Effector CD4-positive, alpha-beta T cell (primary cell): ENCODE results near the gene SPTLC2.
"Not testable (repeated sequence)": the region's sequence is repeated elsewhere in the genome, so short reads cannot be mapped to it uniquely, and the experiment has no call there.

ENCODE experiments used
- DNase-seq: peaks from one replicate; pipeline ENCODE4 v3.0.0-alpha.2; 2020

The SPTLC2 gene

DNA sequence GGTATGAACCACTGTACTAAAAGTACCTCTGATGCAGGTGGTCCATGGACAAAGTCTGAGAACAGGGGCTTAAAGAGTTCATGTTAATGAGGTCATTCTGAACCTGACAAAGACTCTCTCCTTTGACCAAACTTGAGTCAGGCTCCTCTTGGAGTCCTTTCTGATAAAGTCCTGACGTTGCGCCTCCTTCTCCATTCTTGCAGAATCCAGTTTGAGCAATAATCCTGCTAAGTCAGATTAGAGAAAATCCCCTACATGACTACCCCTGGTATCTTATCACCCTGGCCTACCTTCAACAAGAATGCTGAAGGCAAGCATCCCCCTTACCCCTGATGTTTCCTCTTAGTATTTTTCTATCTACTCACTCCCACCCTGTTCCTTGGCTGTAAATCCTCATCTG is 71.9 kb downstream of the SPTLC2 start:
- no peak for DNase-seq

DNA sequence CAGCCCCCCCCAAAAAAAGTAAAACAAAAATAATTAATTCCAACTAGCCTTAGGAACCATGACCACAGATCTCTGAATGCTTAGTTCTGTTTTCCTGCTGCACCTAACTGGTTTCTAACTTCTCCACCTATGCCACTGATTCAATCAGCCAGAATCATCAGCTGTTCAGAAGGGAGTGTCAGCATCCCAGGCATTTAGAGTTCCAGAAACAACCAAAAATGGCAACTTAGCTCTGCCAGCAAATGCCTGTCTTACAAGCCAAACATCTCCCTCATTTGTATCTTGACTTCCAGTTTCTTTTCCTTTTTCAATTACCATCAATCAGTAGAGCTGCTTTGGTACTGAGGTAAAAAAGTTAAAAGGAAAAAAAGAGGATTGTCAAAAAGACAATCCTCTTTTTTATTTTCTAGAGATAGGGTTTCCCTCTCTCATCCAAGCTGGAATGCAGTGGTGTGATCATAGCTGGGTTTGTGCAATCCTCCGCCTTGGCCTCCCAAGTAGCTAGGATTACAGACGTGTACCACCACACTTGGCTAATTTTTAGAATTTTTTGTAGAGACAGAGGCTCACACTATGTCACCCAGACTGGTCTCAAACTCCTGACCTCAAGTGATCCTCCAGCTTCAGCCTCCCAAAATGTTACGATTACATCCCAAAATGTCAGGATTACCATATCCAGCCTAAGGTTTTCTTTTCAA is 72.7 kb downstream of the SPTLC2 start:
- DNase-seq, result no peak

DNA sequence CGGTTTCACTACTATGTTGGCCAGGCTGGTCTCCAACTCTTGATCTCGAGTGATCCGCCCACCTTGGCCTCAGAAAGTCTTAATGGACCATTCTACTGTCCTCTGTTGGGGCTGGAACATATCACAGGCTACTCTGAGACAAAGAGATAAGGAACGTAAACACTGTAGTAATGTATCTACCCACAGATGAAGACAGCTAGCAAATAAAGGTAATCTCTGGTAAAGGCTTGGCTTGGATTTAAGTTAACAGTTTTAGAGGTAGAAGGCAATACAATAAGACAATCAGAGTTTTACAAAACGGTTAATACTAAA is 73.2 kb downstream of the SPTLC2 start:
- DNase-seq, result no peak

DNA sequence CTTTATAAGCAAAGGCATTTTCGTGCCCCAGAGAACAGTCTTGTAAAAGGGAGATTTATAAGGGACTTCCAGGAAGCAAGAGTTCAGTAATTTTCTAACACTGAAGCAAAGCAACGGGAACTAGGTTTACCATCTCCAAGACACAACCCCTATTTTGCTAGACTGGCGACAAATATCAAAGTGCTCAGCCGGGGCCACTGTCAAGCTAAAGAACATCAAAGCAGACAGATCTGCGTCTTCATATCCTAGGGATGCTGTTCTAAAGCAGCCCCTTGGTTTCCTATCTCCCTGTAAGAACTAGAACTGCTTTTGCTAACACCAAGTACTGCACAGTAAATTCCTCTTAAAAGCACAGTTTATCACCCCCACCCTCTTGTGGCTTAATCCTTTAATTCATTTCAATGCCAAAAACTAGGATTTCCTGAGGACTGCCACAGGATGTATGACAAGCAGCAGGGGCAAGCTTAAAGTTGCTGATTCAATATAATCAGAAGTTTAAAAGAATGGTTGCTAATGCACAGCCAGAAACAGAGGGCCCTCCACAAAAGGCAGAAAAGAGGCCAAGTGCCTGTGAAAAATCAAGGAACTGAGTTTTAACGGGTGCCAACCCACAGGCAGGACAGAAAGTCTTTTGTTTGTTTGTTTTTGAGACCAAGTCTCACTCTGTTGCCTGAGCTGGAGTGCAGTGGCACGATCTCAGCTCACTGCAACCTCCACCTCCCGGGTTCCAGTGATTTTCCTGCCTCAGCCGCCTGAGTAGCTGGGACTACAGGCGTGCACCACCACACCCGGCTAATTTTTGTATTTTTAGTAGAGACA is 73.8 kb downstream of the SPTLC2 start:
- DNase-seq, result no peak

DNA sequence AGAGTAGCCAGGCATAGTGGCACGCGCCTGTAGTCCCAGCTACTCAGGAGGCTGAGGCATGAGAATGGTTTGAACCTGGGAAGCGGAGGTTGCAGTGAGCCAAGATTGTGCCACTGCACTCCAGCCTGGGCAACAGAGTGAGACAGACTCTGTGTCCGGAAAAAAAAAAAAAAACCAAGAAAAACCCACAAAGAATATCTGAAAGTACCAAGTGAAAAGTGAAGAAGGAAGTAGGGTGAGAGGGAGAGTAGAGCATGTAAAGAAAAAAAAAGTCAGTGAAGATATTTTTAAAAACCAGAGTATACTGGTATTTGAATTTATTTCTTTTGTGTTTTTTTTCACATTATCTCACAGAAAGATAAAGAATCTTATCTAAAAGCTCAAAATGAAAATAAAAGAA is 74.5 kb downstream of the SPTLC2 start:
- DNase-seq, result no peak

DNA sequence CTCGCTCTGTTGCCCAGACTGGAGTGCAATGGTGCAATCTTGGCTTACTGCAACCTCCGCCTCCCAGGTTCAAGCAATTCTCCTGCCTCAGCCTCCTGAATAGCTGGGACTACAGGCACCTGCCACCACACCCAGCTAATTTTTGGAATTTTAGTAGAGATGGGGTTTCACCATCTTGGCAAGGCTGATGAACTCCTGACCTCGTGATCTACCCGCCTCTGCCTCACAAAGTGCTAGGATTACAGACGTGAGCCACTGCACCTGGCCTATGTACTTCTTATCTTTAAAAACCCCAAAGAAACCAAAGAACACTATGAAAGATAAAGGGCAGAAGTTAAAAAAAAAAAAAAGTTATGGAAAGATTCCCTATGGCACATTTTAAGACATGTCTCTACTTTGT is 79.5 kb downstream of the SPTLC2 start:
- DNase-seq, result not testable (repeated sequence)

DNA sequence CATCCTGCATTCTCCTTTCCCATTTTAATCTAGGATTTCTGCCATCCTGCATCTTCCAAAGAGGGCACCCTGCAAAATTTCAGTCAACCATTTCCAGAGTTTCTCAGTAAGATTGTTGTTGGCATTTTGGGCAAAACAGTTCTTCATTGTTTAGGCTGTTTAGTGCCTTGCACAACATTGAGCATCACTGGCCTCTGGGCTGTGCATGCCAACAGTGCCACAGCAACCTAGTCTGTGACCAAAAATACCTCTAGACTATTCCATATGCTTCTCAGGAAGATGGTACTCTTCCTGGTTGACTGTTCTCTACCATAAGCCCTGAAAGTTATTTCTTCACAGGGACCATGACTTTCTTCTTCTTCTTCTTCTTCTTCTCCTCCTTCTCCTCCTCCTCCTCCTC is 85.4 kb downstream of the SPTLC2 start:
- DNase-seq, result no peak

DNA sequence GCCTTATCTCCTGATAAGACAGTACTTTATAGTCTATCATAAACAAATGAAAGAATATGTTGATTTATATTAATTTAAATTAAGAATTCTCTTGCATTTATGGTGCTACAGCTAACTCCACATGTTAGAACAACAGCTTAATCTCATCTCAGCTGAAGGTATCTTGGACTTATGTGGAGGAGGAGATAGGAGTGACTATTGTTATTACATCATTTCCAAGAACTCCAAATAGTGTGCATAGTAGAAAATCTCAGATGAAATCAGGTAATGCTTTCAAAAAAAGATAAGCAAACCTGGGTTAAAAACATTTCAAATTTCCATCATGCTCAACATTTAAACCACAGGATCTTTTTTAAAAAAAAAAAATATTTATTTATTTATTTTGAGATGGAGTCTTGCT is 86.5 kb downstream of the SPTLC2 start:
- DNase-seq, result no peak

DNA sequence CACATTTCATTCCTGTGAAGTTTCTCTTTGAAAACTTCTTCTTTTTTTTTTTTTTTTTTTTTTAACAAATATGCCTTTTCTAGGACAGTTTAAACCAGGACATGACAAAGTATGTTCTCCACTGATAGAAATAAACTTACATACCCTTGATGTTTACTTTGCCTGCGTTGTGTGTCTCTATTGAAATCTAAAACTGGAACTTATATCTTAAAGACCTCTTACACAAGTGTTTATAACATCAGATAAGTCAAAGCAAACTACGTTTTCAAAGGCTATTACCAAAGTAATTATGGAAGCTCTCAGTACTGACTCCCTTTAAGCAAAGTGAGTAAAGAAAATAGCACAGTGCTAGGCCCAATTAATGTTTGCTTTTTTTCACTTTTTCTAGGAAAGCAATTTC is 87.2 kb downstream of the SPTLC2 start:
- no peak for DNase-seq

DNA sequence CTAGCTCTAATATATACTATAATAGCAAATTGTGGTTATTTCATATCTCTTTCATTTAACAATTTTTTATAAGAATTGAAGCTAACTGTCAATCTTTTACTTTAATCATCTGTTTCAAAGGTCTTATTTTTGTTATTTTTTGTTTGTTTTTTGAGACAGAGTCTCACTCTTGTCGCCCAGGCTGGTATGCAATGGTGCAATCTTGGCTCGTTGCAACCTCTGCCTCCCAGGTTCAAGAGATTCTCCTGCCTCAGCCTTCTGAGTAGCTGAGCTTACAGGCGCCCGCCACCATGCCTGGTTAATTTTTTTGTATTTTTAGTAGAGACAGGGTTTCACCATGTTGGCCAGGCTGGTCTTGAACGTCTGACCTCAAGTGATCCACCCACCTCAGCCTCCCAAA is 87.7 kb downstream of the SPTLC2 start:
- not testable (repeated sequence) for DNase-seq

DNA sequence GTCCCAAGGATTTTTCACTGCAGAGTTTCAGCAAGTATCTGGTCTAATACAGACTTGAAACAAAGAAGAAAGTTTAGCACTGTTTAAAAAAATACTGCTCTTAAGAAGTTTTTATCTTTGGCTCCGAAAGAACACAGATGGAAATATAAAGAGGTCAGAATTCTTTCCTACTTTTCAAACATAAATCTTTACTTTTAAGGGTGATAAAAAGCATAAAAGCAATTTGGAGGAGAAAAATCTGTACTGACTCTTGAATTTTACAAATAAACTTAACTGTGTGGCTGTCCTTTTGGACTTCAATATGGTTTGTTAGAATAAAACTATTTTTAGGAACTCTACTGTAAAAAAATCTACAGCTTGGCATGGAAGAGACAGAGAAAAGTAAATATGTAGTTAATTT is 90.2 kb downstream of the SPTLC2 start:
- no peak for DNase-seq

DNA sequence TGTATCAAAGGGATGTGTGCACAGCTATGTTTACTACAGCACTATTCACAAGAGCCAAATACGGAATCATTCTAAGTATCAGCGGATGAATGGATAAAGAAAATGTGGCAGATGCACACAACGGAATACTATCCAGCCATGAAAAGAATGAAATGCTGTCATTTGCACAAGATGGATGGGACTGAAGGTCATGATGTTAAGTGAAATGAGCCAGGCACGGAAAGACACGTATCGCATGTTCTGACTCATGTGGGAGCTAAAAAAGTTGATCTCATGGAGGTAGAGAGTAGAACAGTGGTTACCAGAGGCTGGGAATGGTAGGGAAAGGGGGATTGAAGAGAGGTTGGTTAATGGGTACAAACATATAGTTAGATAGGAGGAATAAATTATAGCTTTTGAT is 91.9 kb downstream of the SPTLC2 start:
- DNase-seq, result no peak

DNA sequence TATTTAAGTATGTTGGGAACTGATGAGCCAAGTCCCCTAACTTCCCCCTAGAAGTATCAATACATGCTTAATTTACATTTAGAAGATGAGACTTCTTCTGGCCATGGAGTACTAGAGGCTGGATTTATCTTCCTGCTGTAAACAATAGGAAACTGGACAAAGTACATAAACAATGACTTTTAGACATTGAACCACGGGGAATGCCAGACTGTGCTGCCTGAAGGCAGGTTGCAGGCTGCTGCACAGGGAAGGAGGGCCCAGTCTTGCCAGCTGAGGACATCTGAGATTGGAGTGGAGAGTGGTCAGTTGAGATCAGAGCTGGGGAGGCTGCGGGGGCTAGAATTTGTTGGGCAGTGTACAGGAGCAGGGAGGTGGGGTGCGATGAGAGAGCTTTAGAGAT is 93.3 kb downstream of the SPTLC2 start:
- no peak for DNase-seq

DNA sequence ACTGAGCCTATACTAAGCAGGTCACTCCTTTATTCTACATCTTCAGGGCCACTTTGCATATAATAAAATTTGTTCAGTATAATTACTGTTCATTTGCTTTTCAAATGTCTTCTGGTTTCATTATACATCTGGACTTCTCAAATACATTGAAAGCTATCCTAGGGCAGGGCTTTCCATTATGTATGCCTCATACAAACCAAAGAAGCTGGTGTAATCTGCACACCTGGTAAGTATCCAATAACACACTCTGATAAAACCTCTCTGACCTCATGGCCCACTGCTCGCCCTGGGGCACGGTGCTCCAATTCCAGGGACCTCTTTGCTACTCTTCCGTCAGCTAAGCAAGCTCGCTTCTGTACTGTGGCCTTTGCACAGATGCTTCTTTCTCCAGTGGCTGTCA is 95.9 kb downstream of the SPTLC2 start:
- DNase-seq, result no peak

DNA sequence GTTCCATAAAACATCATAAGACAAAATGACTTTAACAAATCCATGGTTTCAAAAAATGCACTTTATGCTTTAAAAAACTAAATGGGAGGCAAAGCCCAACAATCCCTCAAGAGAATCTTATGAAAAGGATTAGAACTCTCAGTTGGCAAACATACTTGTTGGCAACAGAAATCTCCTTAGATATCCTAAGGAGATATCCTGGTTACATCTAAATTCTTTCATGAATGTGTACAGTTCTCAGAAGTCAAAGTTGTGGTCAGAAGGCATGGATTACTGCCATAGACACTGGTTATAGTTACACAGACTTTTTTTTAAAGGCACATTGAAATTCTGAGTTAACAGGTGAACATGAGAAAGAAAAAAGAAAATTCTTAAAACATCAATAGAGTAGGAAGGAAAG is 100.3 kb downstream of the SPTLC2 start:
- no peak for DNase-seq

DNA sequence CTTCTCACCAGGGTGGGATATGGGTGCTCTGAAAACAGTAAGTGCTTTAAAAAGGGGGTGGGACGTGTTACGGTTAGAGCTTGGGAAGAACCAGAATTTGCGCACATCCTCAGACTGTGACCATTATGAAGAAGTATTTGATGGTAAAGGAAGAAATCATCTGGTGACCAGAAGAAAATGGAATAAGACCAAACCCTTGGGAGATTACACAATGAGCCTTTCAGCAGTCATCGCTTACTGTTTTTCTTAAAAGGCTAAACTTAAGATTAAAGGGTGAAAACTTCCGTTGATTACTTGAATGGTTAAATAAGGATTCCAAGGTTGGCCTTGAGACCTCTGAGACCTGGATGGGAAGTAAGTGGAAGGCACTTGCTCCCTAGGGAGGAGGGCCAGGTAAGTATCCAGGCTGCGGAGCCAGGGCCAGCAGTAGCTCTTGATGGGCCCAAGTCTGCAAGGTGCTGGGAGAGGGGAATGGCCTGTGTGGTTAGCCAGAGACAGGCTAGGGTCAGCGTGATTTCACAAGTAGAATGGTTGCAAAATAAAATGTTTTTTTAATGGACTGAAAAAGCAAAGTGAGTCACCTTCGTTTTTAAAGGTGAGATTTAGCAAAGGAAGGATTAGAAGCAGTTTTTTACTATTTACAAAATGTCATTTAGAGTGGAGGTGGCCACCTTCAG is 104.8 kb downstream of the SPTLC2 start:
- DNase-seq, result no peak

DNA sequence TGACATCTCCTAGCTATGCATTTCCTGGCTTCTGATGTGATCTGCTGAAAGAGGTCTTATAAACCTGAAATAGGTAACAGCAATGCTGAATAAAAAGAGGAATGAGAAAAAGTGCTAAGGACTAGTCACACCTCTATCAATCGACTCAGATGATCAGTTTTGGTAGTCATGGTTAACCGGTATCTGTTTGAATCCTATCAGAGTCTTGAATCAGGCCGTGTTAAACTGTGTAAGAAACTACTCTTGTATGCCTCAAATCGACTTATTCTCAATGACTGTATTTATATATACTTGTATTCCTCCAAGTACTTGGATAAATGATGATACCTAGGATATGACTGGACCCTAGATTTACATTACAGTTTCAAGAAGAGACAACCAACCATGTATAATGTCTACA is 107.1 kb downstream of the SPTLC2 start:
- DNase-seq, result no peak

DNA sequence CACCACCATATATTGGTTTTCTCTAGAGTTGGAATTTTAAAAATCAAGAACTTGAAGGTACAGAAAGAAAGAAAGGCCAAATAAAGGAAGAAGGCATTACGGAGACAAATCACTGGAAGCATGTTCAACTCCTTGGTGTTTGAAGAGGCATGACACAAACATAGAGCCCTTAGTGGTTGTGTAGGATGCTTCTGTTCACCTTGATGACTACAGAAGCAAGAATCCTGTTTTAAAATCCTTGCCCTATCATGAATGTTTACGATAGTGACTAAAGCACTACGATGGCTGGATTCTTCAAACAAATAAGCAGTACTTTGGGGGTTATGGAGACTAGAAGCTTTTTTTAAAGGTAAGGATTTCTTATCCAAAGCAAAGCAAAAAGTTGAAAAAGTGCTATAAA is 107.6 kb downstream of the SPTLC2 start:
- DNase-seq, result no peak

DNA sequence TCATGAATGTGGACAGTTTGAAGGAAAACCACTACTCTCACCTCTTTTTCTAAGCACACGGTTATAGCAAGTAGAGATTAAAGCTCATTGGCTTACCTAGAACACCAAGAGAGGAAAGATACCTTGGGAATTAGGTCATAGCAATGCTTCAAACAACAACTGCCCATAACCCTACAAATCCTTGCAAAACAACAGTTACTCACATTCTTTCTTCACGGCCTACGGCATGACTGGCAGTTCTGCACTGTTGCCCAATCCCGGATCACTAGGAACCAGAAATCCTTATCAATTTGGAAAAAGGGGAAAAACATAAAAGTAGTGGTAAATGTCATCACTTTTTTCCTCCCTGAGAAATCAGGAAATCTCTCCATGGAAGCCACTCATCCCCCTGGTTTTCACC is 108.2 kb downstream of the SPTLC2 start:
- DNase-seq, result no peak

DNA sequence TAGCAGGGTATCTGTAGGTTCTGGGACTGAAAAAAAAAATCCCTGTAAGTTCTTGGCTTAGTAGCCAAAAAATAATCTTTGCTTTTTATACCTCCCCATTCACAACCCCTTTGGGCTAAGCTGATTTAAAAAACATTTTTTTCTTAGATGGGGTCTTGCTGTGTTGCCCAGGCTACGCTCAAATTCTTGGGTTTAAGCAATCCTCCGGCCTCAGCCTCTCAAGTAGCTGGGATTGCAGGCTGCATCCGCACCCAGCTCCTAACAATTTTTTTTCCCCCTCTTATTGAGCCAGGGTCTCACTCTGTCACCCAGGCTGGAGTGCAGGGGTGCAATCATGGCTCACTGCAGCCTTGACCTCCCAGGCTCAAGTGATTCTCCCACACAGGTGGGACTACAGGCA is 108.7 kb downstream of the SPTLC2 start:
- DNase-seq, result no peak

DNA sequence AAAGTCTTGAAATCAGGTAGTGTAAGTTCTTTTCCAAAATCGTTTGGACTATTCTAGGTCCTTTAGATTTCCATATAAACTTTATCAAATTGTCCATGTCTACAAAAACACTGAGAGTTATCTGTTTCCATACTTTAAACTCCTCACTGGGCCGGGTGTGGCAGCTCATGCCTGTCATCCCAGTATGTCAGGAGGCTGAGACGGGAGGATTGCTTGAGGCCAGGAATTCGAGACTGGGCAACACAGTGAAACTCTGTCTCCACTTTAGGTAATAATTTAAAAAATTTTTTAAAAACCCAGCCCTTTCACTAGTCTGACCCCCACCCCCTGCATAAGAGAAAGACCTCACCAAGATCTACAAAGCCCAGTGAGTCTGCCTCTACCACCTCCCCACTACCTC is 111.4 kb downstream of the SPTLC2 start:
- no peak for DNase-seq

DNA sequence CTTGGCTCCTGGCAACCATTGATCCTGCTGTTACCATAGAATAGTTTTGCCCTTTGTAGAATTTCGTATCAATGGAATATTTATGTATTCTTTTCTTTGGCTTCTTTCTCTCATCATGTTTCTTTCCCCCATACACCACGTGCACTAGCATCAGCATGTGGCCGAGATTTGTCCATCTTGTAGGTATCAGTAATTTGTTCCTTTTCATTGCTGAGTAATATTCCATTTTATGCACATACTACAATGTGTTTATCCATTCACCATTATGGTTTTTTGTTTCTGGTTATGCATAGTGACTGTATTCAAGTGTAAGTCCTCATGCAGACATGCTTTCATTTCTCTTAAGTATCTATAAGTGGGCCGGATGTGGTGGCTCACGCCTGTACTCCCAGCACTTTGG is 113.3 kb downstream of the SPTLC2 start:
- no peak for DNase-seq

DNA sequence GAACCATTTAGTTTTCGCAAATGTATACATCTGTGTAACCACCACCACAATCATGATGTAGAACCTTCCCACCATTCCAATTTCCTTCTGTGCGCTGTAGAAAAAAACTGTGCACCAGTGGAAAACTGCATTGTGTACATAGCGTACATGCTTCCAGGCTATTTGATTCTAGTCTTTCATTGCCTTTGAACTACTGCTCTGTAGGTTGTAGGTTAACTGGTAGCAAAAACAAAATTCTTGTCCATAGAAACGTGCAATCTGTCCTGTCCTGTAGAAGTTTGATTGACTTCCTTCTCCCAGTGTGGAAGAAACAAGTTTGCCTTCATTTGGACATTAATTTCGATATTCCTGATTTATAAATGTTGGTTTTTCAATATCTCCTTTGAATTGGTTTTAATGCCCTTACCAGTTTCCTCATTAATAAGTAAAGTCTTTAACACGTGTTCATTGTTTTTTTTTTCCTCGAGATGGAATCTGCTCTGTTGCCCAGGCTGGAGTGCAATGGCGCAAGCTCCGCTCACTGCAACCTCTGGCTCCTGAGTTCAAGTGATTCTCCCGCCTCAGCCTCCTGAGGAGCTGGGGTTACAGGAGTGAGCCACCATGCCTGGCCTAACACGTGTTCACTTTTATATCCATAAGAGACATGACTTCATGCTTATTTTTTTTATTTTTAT is 114.2 kb downstream of the SPTLC2 start:
- DNase-seq, result no peak
